PFSK-1 (cell line): ENCODE data around the gene FTL.

Source experiments
- FOXP2 ChIP-seq: optimal IDR thresholded peaks from 2 replicates; pipeline ENCODE3; 2011; ENCODE audit warnings: borderline replicate concordance, control low read depth, inconsistent platforms; ENCODE audit not compliant: insufficient read depth; ENCODE audit errors: extremely low read length, extremely low read depth
- POLR2AphosphoS5 ChIP-seq: IDR thresholded peaks from 2 replicates; pipeline ENCODE4 v1.6.1; 2012; ENCODE audit warnings: low read depth, mild to moderate bottlenecking, control low read depth, low read length, moderate library complexity

DNA sequence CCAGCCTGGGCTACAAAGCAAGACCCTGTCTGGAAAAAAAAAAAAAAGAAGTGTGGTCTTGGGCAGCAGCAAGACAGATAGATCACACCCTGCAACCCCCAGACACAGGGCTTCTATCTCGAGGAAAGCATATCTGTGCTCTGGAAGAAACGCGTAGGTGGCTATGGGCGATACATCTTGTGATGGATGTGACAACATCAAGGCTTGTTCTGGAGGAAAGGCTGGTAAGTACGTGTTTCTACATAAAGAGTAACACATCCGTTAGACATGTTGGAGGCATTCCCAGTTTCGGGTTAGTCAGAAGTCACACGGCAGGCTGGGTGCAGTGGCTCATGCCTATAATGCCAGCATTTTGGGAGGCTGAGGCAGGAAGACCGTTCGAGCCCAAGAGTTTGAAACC lies 38.2 kb upstream of the FTL start:
- TF ChIP-seq POLR2AphosphoS5: no peak
- TF ChIP-seq FOXP2: no peak
